Measurements from ENCODE around the gene CTNNA3.

GRCh38 chr10:66463611-66464010, 1232.4 kb downstream of the CTNNA3 start:
- TF ChIP-seq CTCF (conservative IDR thresholded peaks at IDR 0.05 in 1 of 2, IDR thresholded peaks at IDR 0.05 in 1 of 2; ENCODE audit: low read depth in 1 of 2, low read length in 2 of 2) (no peak), EZH2 (IDR thresholded peaks at IDR 0.05; ENCODE audit: low read length, missing control alignments) (no peak)
